ENCODE data around the gene MRPL55. TPM values are rescaled to one million over a fixed set of nuclear protein-coding genes. Genes with fewer than 3 reads are reported as not detected.

The MRPL55 gene
- total RNA-seq, 1 experiment from 2014 or later: 57.1 TPM

DNA sequence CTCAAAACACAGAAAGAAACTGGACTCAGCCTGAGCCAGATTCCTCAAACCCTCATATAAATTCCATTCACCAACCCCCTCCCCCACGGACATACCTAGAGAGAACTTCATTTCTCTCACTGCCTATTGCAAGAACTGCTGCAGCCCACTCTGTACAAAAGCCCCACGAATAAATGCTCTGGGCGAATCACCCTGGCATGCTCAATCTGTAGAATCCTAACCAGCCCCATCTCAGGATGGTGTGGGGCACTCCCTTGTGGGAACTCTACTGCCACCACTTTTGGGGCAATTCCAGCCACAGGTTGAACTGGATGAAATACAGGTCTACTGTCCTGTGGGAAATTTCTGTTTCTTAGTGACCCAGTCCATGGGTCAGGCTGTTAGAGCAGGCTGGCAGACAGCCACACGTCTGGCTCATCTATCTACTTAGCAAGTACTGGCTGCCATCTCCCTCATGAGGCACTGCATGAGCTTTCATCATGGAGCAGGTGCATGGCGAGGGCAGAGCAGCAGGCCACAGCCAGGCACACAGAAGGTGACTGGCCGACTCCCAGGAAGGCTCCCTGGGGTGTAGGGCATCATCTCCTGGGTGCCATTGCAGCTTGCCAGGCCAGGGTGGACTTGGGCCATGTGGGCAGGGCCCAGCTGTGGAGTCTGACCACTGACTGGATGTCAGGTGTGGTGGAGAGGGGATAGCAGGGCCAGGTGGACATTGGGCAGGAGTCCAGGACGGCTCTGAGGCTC, 4.4 kb downstream of the MRPL55 start:
- H2AFZ ChIP-seq (ENCODE audit: low read depth, low read length, poor library complexity, severe bottlenecking): no peak overlapping the region
- ATAC-seq (no peak), DNase-seq (ENCODE audit: low read depth, low spot score) (no peak)
- POLR2A ChIA-PET: no interaction called here
- H3K27me3 ChIP-seq (ENCODE audit: insufficient read depth, low read length): no peaks in the 10 kb centered on the region
- peaks cover 47% of the 10 kb centered on the region for H3K79me2 ChIP-seq (ENCODE audit: insufficient read depth, low read length)
- H3K4me3 ChIP-seq (replicated peaks in 1 of 2; ENCODE audit: low read depth in 1 of 2, low read length in 2 of 2): no peak overlapping the region
- peak overlapping the region; percentile 94; the same call in 1 of the 2 replicates for H3K4me2 ChIP-seq (ENCODE audit: low read length)
- no peaks in the 10 kb centered on the region for H3K9me2 ChIP-seq (ENCODE audit: insufficient read depth)
- H3K9ac ChIP-seq (ENCODE audit: low read length): no peak overlapping the region
- no peak for TF ChIP-seq JUND (IDR thresholded peaks at IDR 0.05)
- TF ChIP-seq, protein P1, sequence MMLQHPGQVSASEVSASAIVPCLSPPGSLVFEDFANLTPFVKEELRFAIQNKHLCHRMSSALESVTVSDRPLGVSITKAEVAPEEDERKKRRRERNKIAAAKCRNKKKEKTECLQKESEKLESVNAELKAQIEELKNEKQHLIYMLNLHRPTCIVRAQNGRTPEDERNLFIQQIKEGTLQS (IDR thresholded peaks at IDR 0.05): no peak
- no peak for TF ChIP-seq YY1 (IDR thresholded peaks at IDR 0.05; ENCODE audit: extremely low read depth, insufficient replicate concordance, low read depth, low read length)
- no peak for TF ChIP-seq EZH2 (IDR thresholded peaks at IDR 0.05)
- BruUV-seq (replicated peaks): no TSS peak
- H3K9me3 ChIP-seq (ENCODE audit: control insufficient read depth in 1 of 2, insufficient read depth in 1 of 2, low read depth in 1 of 2, low read length in 2 of 2): no peaks in the 10 kb centered on the region
- no peak overlapping the region for H3K27ac ChIP-seq (ENCODE audit: low read depth, low read length)
- peaks cover 0 to 14% of the 10 kb centered on the region in 2 experiments; a peak in 1 of 4 replicates for H3K36me3 ChIP-seq (ENCODE audit: control insufficient read depth in 1 of 2, insufficient read depth in 2 of 2, low read length in 2 of 2)
- intact Hi-C loops (cut with micrococcal nuclease): no loop called here
- H4K20me1 ChIP-seq (ENCODE audit: insufficient read depth): no peaks in the 10 kb centered on the region
- RAD21 ChIA-PET (ENCODE audit: low non-redundant PET in 1 of 2, low total read pairs in 2 of 2, uncharacterized antibody in 2 of 2, unreplicated experiment in 2 of 2): no interaction called here
- H3K4me1 ChIP-seq (ENCODE audit: control insufficient read depth in 1 of 2, insufficient read depth in 2 of 2, low read length in 2 of 2): peaks cover 6 to 27% of the 10 kb centered on the region in 2 experiments; a peak in 3 of 4 replicates
- CTCF ChIA-PET: no interaction called here

GRCh38 chr1:228102791-228103620, 6.1 kb downstream of the MRPL55 start, which contains the start of gene C1orf35:
Gene C1orf35, minus strand, starts transcription at chr1:228103325. Its CDS starts 98 bp downstream, at chr1:228103227.
- Histone ChIP-seq H3K27me3 (ENCODE audit: insufficient read depth, low read length) (no peaks in the 10 kb centered on the region), H3K9me3 (ENCODE audit: control insufficient read depth in 1 of 2, insufficient read depth in 1 of 2, low read depth in 1 of 2, low read length in 2 of 2) (no peaks in the 10 kb centered on the region), H3K9ac (ENCODE audit: low read length) (peak within 1 kb of the TSS; percentile 91), H3K27ac (ENCODE audit: low read depth, low read length) (peak within 1 kb of the TSS; percentile 85), H2AFZ (ENCODE audit: low read depth, low read length, poor library complexity, severe bottlenecking) (no peak within 1 kb of the TSS), H4K20me1 (ENCODE audit: insufficient read depth) (no peaks in the 10 kb centered on the region), H3K36me3 (ENCODE audit: control insufficient read depth in 1 of 2, insufficient read depth in 2 of 2, low read length in 2 of 2) (peaks cover 9 to 30% of the 10 kb centered on the region in 2 experiments; a peak in 2 of 4 replicates), H3K4me3 (replicated peaks in 1 of 2; ENCODE audit: low read depth in 1 of 2, low read length in 2 of 2) (peak within 1 kb of the TSS; percentile 82 to 91), H3K4me2 (ENCODE audit: low read length) (peak within 1 kb of the TSS; percentile 94), H3K9me2 (ENCODE audit: insufficient read depth) (no peaks in the 10 kb centered on the region), H3K4me1 (ENCODE audit: control insufficient read depth in 1 of 2, insufficient read depth in 2 of 2, low read length in 2 of 2) (peaks cover 5 to 22% of the 10 kb centered on the region in 2 experiments; a peak in 3 of 4 replicates), H3K79me2 (ENCODE audit: insufficient read depth, low read length) (peaks cover 49% of the 10 kb centered on the region)
- DNase-seq (ENCODE audit: low read depth, low spot score): peak; percentile 84
- ChIA-PET CTCF (no interaction called here), POLR2A (no interaction called here), RAD21 (ENCODE audit: low non-redundant PET in 1 of 2, low total read pairs in 2 of 2, uncharacterized antibody in 2 of 2, unreplicated experiment in 2 of 2) (no interaction called here)
- ATAC-seq: peak; percentile 83
- no TSS peak for BruUV-seq (replicated peaks)
- intact Hi-C loops (cut with micrococcal nuclease): loop anchor here (1.0 kb wide), 1 partner anchor 104 kb away; no protein-coding TSS in a partner anchor
- peak; percentile 91 for TF ChIP-seq ZFX (IDR thresholded peaks at IDR 0.05)
- TF ChIP-seq POLR2A (IDR thresholded peaks at IDR 0.05; ENCODE audit: borderline replicate concordance, extremely low read depth, insufficient read depth, insufficient read length): peak; percentile 79
- TF ChIP-seq, protein P1 (IDR thresholded peaks at IDR 0.05): no peak
- TF ChIP-seq POLR2AphosphoS5 (IDR thresholded peaks at IDR 0.05; ENCODE audit: low read depth, low read length): peak; percentile 72
- TF ChIP-seq ZBTB33 (IDR thresholded peaks at IDR 0.05; ENCODE audit: extremely low read depth, insufficient replicate concordance, low read length): peak; percentile 18

Measured in HCT116 (cell line).